GM12891 (cell line): ENCODE measurements around the gene WBP1L. TPM values are rescaled to one million over a fixed set of nuclear protein-coding genes. Genes with fewer than 3 reads are reported as not detected.
"Not testable (repeated sequence)": the region's sequence is repeated elsewhere in the genome, so short reads cannot be mapped to it uniquely, and the experiment has no call there.

ENCODE experiments used
- DNase-seq: peaks from one replicate; pipeline ENCODE4 v3.0.0; 2011; ENCODE audit warnings: low spot score; ENCODE audit not compliant: insufficient read length
- FAIRE-seq: peaks from 2 replicates; lab custom pipeline; 2011; peaks lifted over from hg19 to GRCh38; lab: Jason Lieb, UNC
- PAX5 ChIP-seq: IDR thresholded peaks from 2 replicates; pipeline ENCODE4 v1.6.1; 2011; ENCODE audit warnings: low read length, moderate library complexity, mild to moderate bottlenecking; ENCODE audit not compliant: insufficient read depth, severe bottlenecking
- POLR2A ChIP-seq: IDR thresholded peaks from 2 replicates; pipeline ENCODE4 v1.6.1; 2011; ENCODE audit warnings: low read depth, low read length, control low read depth
- POLR2AphosphoS5 ChIP-seq: IDR thresholded peaks from 2 replicates; pipeline ENCODE4 v1.6.1; 2011; ENCODE audit warnings: low read depth, low read length, control low read depth
- POU2F2 ChIP-seq: IDR thresholded peaks from 2 replicates; pipeline ENCODE4 v1.6.1; 2011; ENCODE audit warnings: low read depth, mild to moderate bottlenecking, control low read depth, low read length, moderate library complexity
- SPI1 ChIP-seq: IDR thresholded peaks from 2 replicates; pipeline ENCODE4 v1.6.1; 2011; ENCODE audit warnings: low read depth, low read length, control low read depth
- TAF1 ChIP-seq: IDR thresholded peaks from 2 replicates; pipeline ENCODE4 v1.6.1; 2011; ENCODE audit warnings: low read depth, low read length, control low read depth
- polyA plus RNA-seq: library from polyadenylated mRNA; unstranded; fragments of >200 nt; gene quantifications from one replicate; pipeline ENCODE4 v1.2.1, GENCODE V29; 2012; ENCODE audit warnings: low read depth, missing spikeins, inconsistent platforms; ENCODE audit not compliant: missing spikeins

The WBP1L gene
- 13.8 TPM for polyA plus RNA-seq

- DNase-seq (peak; percentile 85), FAIRE-seq (peak; percentile 95)
- TF ChIP-seq POLR2A, result peak; percentile 81
- TF ChIP-seq PAX5, result no peak
- TF ChIP-seq SPI1, result 0 out of 2 replicates have a peak, but pooled peaks have one; percentile 3
- TF ChIP-seq TAF1, result peak; percentile 62; the same call in 1 of the 2 replicates
- TF ChIP-seq POLR2AphosphoS5, result peak; percentile 77
- no peak; the same call in 1 of the 2 replicates for TF ChIP-seq POU2F2
These were observed at the start of gene WBP1L for GRCh38 chr10:102743588-102744373. Gene WBP1L, plus strand, starts transcription at chr10:102743948. Its CDS starts 106 bp downstream, at chr10:102744054.

GRCh38 chr10:102695401-102695800 lies 48.3 kb upstream of the WBP1L start:
- not testable (repeated sequence) for DNase-seq

GRCh38 chr10:102696736-102697135 lies 47.0 kb upstream of the WBP1L start:
- FAIRE-seq (peak; percentile 57), DNase-seq (no peak)
- no peak for TF ChIP-seq POU2F2
- TF ChIP-seq POLR2AphosphoS5, result no peak
- no peak for TF ChIP-seq SPI1
- TF ChIP-seq POLR2A, result no peak
- TF ChIP-seq PAX5, result no peak
- no peak for TF ChIP-seq TAF1

More at GRCh38 chr10:102695401-102695800, 48.3 kb upstream of the WBP1L start:
- not testable (repeated sequence) for FAIRE-seq

GRCh38 chr10:102698894-102699293 lies 44.9 kb upstream of the WBP1L start:
- TF ChIP-seq POU2F2 (no peak), TAF1 (no peak), POLR2A (no peak), POLR2AphosphoS5 (no peak), PAX5 (no peak), SPI1 (no peak)
- no peak for DNase-seq
- FAIRE-seq, result no peak

GRCh38 chr10:102701272-102701671 lies 42.5 kb upstream of the WBP1L start:
- DNase-seq (no peak), FAIRE-seq (no peak)
- no peak for TF ChIP-seq PAX5
- TF ChIP-seq SPI1, result 0 out of 2 replicates have a peak, but pooled peaks have one; percentile 53
- no peak for TF ChIP-seq POLR2AphosphoS5
- no peak for TF ChIP-seq TAF1
- no peak for TF ChIP-seq POLR2A
- TF ChIP-seq POU2F2, result no peak

GRCh38 chr10:102701796-102702195 lies 42.0 kb upstream of the WBP1L start:
- no peak for FAIRE-seq
- TF ChIP-seq TAF1, result no peak
- TF ChIP-seq POU2F2, result no peak
- no peak for TF ChIP-seq SPI1
- TF ChIP-seq POLR2AphosphoS5, result no peak
- TF ChIP-seq POLR2A, result no peak
- no peak for TF ChIP-seq PAX5
- DNase-seq, result no peak

- TF ChIP-seq SPI1 (no peak), TAF1 (no peak), POLR2A (no peak), PAX5 (no peak), POLR2AphosphoS5 (no peak), POU2F2 (no peak)
- FAIRE-seq, result no peak
- no peak for DNase-seq
These were observed 41.0 kb upstream of the WBP1L start for GRCh38 chr10:102702742-102703141.

- TF ChIP-seq SPI1, result no peak
- TF ChIP-seq POLR2AphosphoS5, result no peak
- no peak for TF ChIP-seq POU2F2
- TF ChIP-seq PAX5, result no peak
- no peak for TF ChIP-seq POLR2A
- TF ChIP-seq TAF1, result no peak
- FAIRE-seq (peak; percentile 20), DNase-seq (no peak)
These were observed 38.8 kb upstream of the WBP1L start for GRCh38 chr10:102704915-102705314.

GRCh38 chr10:102705531-102705930 lies 38.2 kb upstream of the WBP1L start:
- FAIRE-seq (no peak), DNase-seq (no peak)
- TF ChIP-seq PAX5 (no peak), POLR2AphosphoS5 (no peak)
